Fibroblast of gingiva (primary cell): Measurements from ENCODE around the gene UIMC1.
"Not testable (repeated sequence)": the region's sequence is repeated elsewhere in the genome, so short reads cannot be mapped to it uniquely, and the experiment has no call there.

Experiments used
- DNase-seq: peaks from one replicate; pipeline ENCODE4 v3.0.0-alpha.2; 2011; ENCODE audit warnings: low read depth

UIMC1 gene

GRCh38 chr5:177006265-177006972 lies at the start of gene UIMC1:
TSS of gene UIMC1 (minus strand) at chr5:177006779. CDS start at chr5:176982615, 24,164 bp downstream.
- DNase-seq: peak; percentile 91

- no peak for DNase-seq
Measured at GRCh38 chr5:177049285-177049684, 42.7 kb upstream of the UIMC1 start.

- not testable (repeated sequence) for DNase-seq
Measured at GRCh38 chr5:177048531-177048930, 42.0 kb upstream of the UIMC1 start.

DNA sequence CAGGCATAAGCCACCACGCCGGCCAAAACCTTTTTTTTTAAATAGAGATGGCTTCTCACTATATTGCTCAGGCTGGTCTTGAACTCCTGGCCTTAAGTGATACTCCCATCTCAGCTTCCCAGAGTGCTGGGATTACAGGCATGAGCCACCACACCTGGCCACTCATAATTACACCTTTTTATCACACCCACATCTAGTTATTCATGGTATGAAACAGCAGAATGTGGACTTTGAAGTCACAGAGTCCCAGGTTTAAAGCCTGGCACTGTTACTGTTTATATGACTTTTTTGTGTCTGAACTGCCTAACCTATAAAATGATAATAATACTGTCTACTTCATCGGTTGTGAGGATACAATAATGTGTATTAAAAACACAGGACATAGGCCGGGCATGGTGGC lies 39.1 kb upstream of the UIMC1 start:
- DNase-seq: no peak

GRCh38 chr5:177044641-177045040 lies 38.1 kb upstream of the UIMC1 start:
- DNase-seq: no peak

- no peak for DNase-seq
Measured at GRCh38 chr5:177043958-177044357, 37.4 kb upstream of the UIMC1 start.

- DNase-seq: no peak
Measured at GRCh38 chr5:177043114-177043513, 36.5 kb upstream of the UIMC1 start.

GRCh38 chr5:177041936-177042335 lies 35.4 kb upstream of the UIMC1 start:
- no peak for DNase-seq

DNA sequence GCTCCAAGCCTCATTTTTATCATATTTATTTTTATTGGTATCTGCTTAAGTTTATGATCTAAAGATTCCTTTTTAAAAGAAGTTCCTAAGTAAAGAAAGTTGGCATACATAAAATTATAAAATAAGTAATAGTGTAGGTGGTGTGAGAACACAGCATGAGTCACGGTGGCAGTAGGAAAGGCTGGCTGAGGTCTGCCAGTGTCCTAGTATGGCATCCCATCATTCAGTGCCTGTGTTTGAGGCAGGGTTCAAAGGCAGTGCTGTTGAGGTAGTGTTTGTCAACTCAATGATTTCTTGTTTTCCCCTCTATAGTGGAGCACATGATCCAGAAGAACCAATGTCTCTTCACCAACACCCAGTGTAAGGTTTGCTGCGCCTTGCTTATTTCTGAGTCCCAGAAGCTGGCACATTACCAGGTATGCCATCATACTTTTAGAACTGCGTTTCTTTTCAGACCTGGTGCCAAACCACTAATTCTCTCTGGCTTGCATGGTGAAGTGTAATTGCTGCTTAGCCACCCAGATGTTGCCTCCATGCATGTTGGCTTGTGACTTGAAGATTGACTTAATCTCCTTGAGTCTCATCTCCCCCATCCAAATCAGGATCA lies 34.3 kb upstream of the UIMC1 start:
- peak; percentile 81 for DNase-seq

DNA sequence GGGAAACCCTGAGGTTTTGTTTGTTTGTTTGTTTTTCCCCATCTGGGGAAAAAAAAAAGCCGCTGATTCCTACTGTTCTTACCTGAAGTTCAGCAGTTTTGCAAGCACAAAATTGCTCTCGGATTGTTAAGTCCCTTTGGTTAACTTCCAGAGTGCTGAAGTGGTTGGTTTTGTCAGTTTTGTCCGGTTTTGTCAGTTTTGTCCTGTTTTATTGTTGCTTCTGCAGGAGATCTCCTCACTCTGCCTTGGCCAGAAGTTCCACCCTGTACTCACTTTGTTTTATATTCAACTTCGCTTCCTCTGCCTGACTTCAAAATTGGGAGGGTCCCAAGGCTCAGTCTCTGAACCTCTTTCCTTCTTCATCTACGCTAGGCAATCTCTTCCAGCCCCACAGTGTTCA lies 30.3 kb upstream of the UIMC1 start:
- DNase-seq: no peak

DNA sequence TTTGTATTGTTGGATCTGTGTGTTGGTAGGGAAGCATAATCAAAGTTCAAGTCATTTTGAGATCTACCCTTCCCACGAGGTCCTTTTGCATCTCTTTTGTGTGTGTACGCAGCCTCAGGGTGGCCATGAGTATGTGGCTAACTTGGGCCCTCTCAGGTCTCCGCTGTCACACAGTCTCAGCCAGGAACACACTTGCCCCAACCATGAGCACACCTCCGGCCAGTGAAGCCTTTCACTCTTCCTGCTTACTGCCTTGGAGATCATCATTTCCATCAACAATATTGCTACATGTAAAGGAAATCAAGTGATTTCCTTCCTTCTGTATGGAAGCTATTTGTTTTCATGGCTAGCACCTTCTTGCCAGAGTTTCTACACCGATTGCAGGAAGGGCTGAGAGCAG lies 29.9 kb upstream of the UIMC1 start:
- no peak for DNase-seq

DNA sequence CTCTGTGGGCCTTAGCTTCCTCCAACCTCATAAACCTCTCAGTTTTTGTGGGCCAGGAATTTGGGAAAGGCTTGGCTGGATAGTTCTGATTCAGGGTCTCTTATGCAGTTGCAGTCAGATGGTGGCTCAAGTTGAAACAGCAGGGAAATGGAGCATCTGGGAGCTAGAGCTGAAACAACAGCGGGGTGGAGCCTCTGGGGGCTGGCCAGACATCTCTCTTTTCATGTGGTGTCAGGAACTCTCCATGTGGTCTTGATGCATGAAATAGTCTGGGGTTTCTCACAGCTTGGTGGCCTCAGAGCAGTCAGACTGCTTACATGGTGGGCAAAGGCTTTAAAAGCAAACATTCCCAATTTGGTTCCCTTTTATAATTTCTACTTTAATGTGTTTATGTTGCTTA lies 29.4 kb upstream of the UIMC1 start:
- no peak for DNase-seq

DNA sequence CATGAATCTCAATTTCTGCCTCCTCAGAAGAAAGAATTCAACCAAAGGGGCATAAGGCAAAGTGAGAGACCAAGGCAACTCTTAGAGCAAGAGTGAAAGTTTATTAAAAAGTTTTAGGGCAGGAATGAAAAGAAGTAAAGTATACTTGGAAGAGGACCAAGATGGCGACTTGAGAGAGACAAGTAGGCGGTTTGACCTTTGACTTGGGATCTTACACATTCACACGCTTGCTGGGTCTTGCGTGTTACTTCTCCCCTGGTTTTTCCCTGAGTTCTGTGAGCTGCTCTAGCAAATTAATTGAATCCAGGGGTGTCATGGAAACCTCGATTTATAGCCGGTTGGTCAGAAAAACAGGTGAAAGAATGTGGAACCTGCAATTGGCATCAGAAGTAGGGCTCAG lies 22.9 kb upstream of the UIMC1 start:
- DNase-seq: no peak

DNA sequence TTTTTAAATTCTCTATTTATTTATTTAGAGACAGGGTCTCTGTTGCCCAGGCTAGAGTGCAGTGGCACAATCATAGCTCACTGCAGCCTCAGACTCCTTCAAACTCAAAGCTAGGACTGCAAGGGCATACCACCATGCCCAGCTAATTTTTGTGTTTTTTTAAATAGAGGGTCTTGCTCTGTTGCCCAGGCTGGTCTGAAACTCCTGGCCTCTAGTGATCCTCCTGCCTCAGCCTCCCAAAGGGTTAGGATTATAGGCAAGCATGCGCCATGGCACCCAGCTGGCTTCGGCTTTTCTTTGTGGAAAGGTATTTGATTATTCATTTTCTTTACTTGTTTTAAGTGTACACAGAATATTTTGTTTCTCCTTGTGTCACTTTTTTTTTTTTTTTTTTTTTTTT lies 21.1 kb upstream of the UIMC1 start:
- DNase-seq: no peak

- DNase-seq: peak; percentile 21
Measured at GRCh38 chr5:177025101-177025601, 18.6 kb upstream of the UIMC1 start.

- DNase-seq: no peak
Measured at GRCh38 chr5:177024559-177024958, 18.0 kb upstream of the UIMC1 start.

DNA sequence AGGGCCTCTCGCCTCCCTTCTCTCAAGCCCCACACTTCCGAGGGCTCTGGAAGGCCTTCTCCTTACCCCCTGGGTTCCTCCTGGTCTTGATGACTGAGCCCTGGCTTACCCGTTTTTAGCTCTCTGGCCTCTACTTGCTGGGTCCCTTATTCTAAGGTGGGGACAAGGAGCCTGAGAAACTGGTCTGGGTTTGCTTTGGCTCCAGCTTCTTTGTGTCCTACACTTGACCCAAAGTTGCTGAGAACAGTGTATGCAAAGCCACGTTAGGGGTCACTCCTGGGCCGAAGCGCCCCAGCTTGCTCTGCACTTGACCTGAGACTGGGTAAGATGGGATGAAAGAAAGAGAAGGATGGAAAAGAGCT lies 16.7 kb upstream of the UIMC1 start:
- no peak for DNase-seq

DNA sequence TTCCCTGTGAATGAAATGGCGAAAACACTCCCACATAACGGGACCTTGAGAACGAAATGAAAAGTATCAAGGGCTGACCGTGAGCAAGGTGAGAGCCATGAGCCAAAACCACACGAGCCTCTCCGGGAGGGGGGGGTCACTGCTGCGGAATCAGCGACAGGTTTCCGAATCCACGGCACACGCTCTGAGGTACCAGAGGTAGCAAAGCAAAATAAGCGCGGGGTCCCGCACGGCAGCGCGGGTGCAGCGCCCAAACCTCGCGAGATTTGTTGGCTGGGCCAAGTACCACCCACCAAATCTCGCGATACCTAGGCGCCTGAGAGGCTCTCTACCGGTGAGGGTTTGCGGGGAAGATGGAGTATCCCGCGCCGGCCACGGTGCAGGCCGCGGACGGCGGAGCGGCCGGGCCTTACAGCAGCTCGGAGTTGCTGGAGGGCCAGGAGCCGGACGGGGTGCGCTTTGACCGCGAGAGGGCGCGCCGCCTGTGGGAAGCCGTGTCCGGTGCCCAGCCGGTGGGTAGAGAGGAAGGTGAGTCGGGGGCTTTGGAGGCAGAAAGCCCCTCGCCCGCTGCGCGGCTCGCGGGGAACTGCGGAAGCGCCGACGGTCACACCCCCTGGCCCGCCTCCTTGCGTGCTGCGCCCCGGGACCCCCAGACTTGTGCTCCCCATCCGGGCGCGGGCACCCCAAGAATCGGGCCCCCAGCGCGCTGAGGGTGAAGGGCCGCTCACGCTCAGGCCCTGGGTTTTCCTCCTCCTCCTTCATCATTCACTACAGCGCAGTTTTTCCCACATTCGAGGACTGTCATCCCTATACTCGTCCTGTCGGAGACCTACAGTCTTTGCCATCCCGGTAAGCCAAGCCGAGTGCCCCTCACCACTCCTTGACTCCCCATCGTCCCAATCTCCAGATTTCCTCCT lies 16.1 kb upstream of the UIMC1 start, which contains the start of gene ZNF346:
Gene ZNF346, plus strand, starts transcription at position 311 of the 917 bp plus-strand sequence. Its CDS starts 43 bp downstream, at position 354.
- peak; percentile 89 for DNase-seq

DNA sequence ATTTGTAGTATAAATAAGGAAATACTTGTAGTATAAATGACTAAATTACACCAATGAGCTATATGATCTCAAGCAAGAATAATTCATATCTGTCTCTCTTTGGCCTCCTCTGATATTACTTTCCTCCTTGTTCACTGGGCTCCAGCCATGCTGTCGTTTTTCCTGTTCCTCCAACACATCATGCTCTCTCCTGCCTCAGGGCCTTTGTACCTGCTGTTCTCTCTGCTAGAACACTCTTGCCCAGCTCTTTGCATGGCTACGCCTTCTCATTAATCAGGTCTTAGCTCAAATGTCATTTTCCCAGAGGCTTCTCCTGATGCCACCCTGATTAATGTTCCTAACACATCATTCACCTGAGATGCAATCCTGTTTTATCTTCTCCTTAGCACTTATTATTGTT lies 13.5 kb upstream of the UIMC1 start:
- no peak for DNase-seq

DNA sequence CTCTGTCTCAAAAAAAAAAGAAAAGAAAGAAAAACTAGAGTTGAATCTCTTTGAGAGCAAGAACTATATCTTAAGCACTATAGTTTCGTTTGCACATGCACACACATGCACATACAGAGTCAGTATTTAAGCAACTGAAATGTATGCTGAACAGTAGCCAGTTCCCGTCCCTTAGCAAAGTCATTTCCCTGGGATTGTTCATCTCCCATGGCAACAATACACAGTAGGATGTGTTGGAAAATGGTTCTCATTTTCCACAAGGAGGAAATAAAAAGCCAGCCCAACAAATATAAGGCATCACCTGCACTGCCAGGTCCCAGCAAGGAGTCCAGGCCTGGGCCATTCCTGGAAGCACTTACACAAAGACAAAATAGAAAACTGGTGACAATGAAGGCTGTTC lies 11.8 kb upstream of the UIMC1 start:
- no peak for DNase-seq

- no peak for DNase-seq
Measured at GRCh38 chr5:177015156-177015555, 8.6 kb upstream of the UIMC1 start.

DNA sequence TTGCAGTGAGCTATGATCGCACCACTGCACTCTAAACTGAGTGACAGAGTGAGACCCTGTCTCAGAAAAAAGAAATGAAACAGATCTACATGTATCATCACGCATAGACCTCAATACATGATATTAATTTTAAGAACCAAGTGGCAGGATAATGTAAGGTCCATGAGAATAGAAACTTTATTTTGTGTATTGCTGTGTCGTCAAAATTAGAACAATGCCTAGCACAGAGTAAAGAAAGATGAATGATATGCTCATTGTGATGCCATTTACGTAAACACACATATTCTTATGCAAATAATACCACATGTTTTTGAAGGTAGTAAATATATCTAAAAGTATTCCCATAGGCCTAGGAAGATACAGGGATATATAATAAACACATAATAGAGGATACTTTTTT lies 3.6 kb upstream of the UIMC1 start:
- DNase-seq: no peak

- no peak for DNase-seq
Measured at GRCh38 chr5:177008716-177009115, 2.1 kb upstream of the UIMC1 start.
